Kidney (tissue), 14 donors: Measurements from ENCODE around the gene YKT6. TPM values are rescaled to one million over a fixed set of nuclear protein-coding genes. Genes with fewer than 3 reads are reported as not detected.
A peak's percentile ranks its signal among the peaks of the same experiment; 100 is the strongest.

Experiments used
- DNase-seq, 5 donors: peaks; one replicate each; pipeline ENCODE4 v3.0.0-alpha.2; 2013 to 2020
- FAIRE-seq: peaks from 2 replicates; lab custom pipeline; 2012; peaks lifted over from hg19 to GRCh38; lab: Jason Lieb, UNC
- H3K27ac ChIP-seq, 2 donors: one replicate each; pipeline ENCODE4 v1.7.0; 2013; ENCODE audit warnings: low read depth in 2 of 2, low read length in 2 of 2, inconsistent platforms in 1 of 2
- H3K27me3 ChIP-seq: one replicate; pipeline ENCODE4 v1.7.1; 2013; ENCODE audit warnings: low read length, inconsistent platforms; ENCODE audit not compliant: control insufficient read depth, insufficient read depth
- H3K36me3 ChIP-seq, 3 donors: one replicate each; pipeline versions ENCODE4 v1.7.0 to v1.7.1; 2013; ENCODE audit warnings: low read length in 3 of 3, control low read depth in 1 of 3, inconsistent platforms in 1 of 3; ENCODE audit not compliant: insufficient read depth in 3 of 3, control insufficient read depth in 2 of 3
- H3K4me1 ChIP-seq, 3 donors: one replicate each; pipeline versions ENCODE4 v1.7.0 to v1.7.1; 2013; ENCODE audit warnings: low read length in 3 of 3, inconsistent platforms in 1 of 3, low read depth in 1 of 3; ENCODE audit not compliant: control insufficient read depth in 2 of 3, insufficient read depth in 2 of 3
- H3K4me3 ChIP-seq, 3 donors: one replicate each; pipeline versions ENCODE4 v1.7.0 to v1.8.1; 2013; ENCODE audit warnings: low read length in 3 of 3, control low read depth in 1 of 3, inconsistent platforms in 1 of 3
- H3K9ac ChIP-seq, 3 donors: one replicate each; pipeline versions ENCODE4 v1.7.0 to v1.7.1; 2013; ENCODE audit warnings: low read length in 3 of 3, control low read depth in 1 of 3, inconsistent platforms in 1 of 3
- H3K9me3 ChIP-seq, 3 donors: one replicate each; pipeline versions ENCODE4 v1.7.0 to v1.7.1; 2013; ENCODE audit warnings: low read length in 3 of 3, control low read depth in 1 of 3, inconsistent platforms in 1 of 3; ENCODE audit not compliant: control insufficient read depth in 2 of 3, insufficient read depth in 1 of 3
- intact Hi-C: fragments of 100-400 bp; cut with DNase I; formaldehyde crosslinking; loops from one replicate; pipeline ENCODE4 v1.11.1; 2022
- polyA plus RNA-seq: library from polyadenylated mRNA; stranded (reverse); fragments of 350-450 nt; fragmentation: Illumina TruSeq; extraction: RNeasy Lipid Tissue Mini Kit (QIAGEN cat#74804); gene quantifications from one replicate; pipeline ENCODE4 v1.2.3, GENCODE V29; 2014; ENCODE audit warnings: low read depth, low replicate concordance; ENCODE audit not compliant: insufficient read depth
- total RNA-seq: library from RNA; stranded (reverse); fragmentation: NEBNext Ultra II Directional; extraction: Animal tissue kit (Norgen Biotek cat#: 25700); gene quantifications from one replicate; pipeline ENCODE4 v1.2.1, GENCODE V29; 2021
- TF ChIP-seq, protein P1 (sequence below): IDR thresholded peaks from 3 replicates; pipeline ENCODE4 v1.5.1; 2012; ENCODE audit warnings: mild to moderate bottlenecking, moderate library complexity, borderline replicate concordance; ENCODE audit not compliant: insufficient read depth; ENCODE audit errors: extremely low read depth
- donor health status: control.
- donor health status: control.
- donor health status: control.
- donor health status: control.
- donor health status: control.
- donor health status: DM: yes; HTN: yes; CAD: no.
- donor health status: Normal renal cell carcinoma (clear cell type).

Gene YKT6
- total and polyA plus RNA-seq, 2 donors from 2014 or later = 53.2 to 60.2 TPM

DNA sequence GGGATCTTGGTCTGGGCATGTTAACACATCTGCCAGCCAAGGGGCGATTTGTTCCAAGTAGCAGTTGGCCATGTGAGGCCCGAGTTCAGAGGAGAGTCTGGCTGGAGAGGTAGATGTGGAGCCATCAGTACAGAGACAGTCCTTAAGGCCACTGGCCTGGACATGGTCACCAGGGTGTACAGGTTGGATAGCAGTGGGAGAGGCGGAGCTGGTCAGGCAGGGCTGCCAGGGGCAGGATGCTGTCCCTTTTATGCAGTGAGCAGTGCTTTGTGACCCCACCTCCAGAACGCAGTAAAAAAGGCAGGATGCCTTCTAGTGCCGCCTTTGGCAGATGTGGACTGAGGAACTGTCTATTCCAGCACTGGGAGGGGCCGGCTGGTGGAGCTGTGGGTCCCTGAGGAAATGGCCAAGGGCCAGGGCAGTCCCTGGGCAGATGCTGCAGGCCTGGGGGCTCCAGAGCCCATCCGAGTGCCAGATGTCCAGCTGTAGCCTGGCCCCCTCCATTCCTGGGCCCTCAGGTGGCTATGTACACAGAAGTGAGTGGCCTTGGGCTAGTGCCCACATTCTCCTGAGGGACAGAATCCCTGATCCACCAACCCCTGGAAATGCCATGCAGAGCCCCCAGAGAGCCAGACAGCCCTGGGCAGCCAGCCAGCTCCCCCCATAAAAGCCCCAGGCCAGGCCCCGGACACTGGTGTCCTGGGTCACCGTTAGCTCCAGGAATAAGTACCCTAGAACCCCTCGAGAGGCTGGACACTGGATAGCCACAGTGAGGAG is 42.5 kb upstream of the YKT6 start:
- intact Hi-C loops = no loop called here
- peak in 1 of 5 donors; percentile 28 for DNase-seq
- Histone ChIP-seq H3K27ac (no peak overlapping the region), H3K27me3 (no peaks in the 10 kb centered on the region), H3K4me3 (no peak overlapping the region), H3K9ac (no peak overlapping the region), H3K36me3 (no peaks in the 10 kb centered on the region), H3K9me3 (no peaks in the 10 kb centered on the region), H3K4me1 (no peaks in the 10 kb centered on the region)
- TF ChIP-seq, protein P1, sequence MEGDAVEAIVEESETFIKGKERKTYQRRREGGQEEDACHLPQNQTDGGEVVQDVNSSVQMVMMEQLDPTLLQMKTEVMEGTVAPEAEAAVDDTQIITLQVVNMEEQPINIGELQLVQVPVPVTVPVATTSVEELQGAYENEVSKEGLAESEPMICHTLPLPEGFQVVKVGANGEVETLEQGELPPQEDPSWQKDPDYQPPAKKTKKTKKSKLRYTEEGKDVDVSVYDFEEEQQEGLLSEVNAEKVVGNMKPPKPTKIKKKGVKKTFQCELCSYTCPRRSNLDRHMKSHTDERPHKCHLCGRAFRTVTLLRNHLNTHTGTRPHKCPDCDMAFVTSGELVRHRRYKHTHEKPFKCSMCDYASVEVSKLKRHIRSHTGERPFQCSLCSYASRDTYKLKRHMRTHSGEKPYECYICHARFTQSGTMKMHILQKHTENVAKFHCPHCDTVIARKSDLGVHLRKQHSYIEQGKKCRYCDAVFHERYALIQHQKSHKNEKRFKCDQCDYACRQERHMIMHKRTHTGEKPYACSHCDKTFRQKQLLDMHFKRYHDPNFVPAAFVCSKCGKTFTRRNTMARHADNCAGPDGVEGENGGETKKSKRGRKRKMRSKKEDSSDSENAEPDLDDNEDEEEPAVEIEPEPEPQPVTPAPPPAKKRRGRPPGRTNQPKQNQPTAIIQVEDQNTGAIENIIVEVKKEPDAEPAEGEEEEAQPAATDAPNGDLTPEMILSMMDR = no peak
- no peak for FAIRE-seq

DNA sequence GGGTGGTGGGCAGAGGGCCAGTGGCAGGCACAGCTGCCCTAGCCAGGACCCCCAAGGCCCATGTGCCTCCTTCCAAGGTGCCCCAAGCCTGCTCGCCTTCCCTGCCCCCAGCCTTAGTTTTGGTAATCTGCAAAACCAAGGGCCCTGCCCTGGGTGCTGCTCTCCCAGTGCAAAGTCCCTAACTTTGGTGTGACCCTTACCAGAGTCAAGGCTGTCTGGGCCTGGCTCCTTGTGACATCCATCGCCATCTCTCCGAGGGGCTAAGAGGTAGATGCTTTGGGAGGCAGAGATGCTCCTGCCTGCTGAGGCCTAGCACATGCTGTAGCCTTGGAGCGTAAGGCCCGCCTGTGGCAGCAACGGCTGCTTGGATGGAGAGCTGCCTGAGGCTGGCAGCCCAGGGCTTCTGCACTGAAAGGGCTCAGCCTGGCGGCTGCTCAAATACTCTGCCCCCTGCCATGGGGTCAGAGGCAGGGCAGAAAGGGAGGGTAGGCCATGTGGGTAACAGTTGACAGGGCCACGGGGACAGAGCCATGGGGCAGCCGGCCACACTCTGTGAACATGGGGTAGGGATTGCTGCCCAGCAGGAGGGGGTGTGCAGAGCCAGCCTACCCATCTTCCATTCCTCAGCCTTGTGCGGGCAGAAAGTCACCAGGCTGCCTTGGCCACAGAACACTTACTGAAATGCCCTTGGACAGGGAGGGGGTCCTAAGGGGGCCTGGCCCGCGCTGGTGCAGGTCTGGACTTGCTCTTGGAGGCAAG is 41.7 kb upstream of the YKT6 start:
- no peak overlapping the region for H3K27ac ChIP-seq
- DNase-seq (peak in 1 of 5 donors; percentile 26), FAIRE-seq (no peak)
- H3K36me3 ChIP-seq = no peaks in the 10 kb centered on the region
- H3K27me3 ChIP-seq = no peaks in the 10 kb centered on the region
- TF ChIP-seq, protein P1 = no peak
- H3K4me1 ChIP-seq = no peaks in the 10 kb centered on the region
- no peak overlapping the region for H3K4me3 ChIP-seq
- H3K9ac ChIP-seq = no peak overlapping the region
- H3K9me3 ChIP-seq = no peaks in the 10 kb centered on the region
- intact Hi-C loops = no loop called here

DNA sequence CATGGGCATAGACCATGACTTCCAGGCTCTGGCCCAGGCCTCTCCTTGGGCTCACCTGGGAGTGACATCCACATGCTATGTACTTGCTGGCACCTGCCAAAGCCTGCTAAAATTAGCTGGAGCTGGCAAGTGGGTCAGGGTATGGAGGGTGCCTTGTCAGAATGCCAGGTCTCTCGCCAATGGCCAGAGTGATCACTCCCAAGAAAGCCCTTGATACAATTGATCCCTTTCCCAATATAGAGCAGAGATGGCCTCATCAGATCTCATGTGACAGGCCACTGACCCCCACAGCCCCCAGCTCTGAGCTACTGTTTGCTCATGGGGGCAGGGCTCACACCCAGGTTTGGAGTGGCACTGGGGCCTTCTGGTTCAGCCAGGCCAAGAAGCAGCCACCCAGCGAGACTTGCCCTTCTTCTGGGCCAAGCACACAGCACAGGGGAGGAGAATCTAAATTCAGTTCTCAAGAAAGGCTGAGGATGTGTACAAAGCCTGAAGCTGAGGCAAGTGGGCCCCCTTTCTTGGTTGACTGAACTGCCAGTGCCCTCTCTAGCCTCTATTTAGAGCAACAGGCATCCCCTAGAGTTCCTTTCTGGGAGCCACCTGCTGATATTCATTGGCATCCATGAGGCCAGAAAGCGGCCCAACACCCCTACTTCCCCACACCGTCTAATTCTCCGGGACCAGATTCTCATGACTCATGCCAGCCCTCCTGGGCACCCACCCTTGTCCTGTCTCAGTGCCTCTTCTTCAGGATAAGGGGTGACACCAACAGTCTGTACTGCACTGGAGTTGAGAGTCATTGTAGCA is 40.8 kb upstream of the YKT6 start:
- no peaks in the 10 kb centered on the region for H3K9me3 ChIP-seq
- no peaks in the 10 kb centered on the region for H3K36me3 ChIP-seq
- H3K27ac ChIP-seq = no peak overlapping the region
- DNase-seq = peak in 1 of 5 donors; percentile 16
- no peaks in the 10 kb centered on the region for H3K4me1 ChIP-seq
- no peak overlapping the region for H3K4me3 ChIP-seq
- intact Hi-C loops = no loop called here
- H3K9ac ChIP-seq = no peak overlapping the region
- TF ChIP-seq, protein P1 = no peak
- FAIRE-seq = no peak
- H3K27me3 ChIP-seq = no peaks in the 10 kb centered on the region
